Peyer's patch (tissue), 4 donors: Measurements from ENCODE around the gene HSD17B14.

Experiments
- POLR2A ChIP-seq, 2 donors: fragments of 450-650 bp; IDR thresholded peaks; one replicate each; pipeline ENCODE4 v1.5.1; 2017; ENCODE audit warnings: antibody characterized with exemption in 2 of 2, mild to moderate bottlenecking in 2 of 2, moderate library complexity in 2 of 2
- TF ChIP-seq, protein P1 (sequence below), 6 experiments: fragments of 450-650 bp in 4 of 6; fragments of 200-600 bp in 2 of 6; sonication (generic) in 1 of 6; IDR thresholded peaks; one replicate each; pipeline ENCODE4 v1.5.1; 2017 to 2019; ENCODE audit warnings: antibody characterized with exemption in 6 of 6, mild to moderate bottlenecking in 3 of 6, moderate library complexity in 1 of 6

DNA sequence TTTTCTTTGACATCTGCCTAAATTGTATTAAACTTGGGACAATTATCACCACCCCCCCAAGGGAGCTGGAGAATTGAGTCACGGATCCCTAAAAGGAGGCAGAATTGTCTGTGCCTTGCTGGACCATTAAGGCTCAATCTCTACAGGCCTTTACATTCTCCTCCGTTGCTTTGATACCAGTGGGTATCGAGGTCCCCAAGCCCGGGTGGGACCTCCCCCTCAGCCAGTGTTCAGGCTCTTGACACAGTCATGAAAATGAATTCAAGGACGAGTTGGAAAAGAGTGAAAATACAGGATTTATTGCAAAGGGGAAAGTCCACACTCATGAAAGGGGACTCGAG lies 41.5 kb upstream of the HSD17B14 start:
- TF ChIP-seq, protein P1, sequence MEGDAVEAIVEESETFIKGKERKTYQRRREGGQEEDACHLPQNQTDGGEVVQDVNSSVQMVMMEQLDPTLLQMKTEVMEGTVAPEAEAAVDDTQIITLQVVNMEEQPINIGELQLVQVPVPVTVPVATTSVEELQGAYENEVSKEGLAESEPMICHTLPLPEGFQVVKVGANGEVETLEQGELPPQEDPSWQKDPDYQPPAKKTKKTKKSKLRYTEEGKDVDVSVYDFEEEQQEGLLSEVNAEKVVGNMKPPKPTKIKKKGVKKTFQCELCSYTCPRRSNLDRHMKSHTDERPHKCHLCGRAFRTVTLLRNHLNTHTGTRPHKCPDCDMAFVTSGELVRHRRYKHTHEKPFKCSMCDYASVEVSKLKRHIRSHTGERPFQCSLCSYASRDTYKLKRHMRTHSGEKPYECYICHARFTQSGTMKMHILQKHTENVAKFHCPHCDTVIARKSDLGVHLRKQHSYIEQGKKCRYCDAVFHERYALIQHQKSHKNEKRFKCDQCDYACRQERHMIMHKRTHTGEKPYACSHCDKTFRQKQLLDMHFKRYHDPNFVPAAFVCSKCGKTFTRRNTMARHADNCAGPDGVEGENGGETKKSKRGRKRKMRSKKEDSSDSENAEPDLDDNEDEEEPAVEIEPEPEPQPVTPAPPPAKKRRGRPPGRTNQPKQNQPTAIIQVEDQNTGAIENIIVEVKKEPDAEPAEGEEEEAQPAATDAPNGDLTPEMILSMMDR (IDR thresholded peaks at IDR 0.05), result no peak
- TF ChIP-seq POLR2A (IDR thresholded peaks at IDR 0.05), result no peak
